Chondrocyte (in vitro differentiated cells): ENCODE results near the gene SYNGR4. TPM values are rescaled to one million over a fixed set of nuclear protein-coding genes. Genes with fewer than 3 reads are reported as not detected.
"Not testable (repeated sequence)": the region's sequence is repeated elsewhere in the genome, so short reads cannot be mapped to it uniquely, and the experiment has no call there.

Experiments
- DNase-seq: peaks from one replicate; pipeline ENCODE4 v3.0.0; 2021; ENCODE audit warnings: mixed read lengths, low spot score
- H3K27ac Mint-ChIP-seq: one replicate; pipeline ENCODE4 v1.8.0; 2021; ENCODE audit warnings: mild to moderate bottlenecking, moderate library complexity, mixed read lengths; ENCODE audit not compliant: unreplicated experiment
- H3K27me3 Mint-ChIP-seq: 2 replicates; pipeline ENCODE4 v1.8.0; 2021; ENCODE audit warnings: low read depth, mixed read lengths
- H3K36me3 Mint-ChIP-seq: 2 replicates; pipeline ENCODE4 v1.8.0; 2021; ENCODE audit warnings: low read depth, mixed read lengths
- H3K4me1 Mint-ChIP-seq: 2 replicates; pipeline ENCODE4 v1.8.0; 2021; ENCODE audit warnings: low read depth, mild to moderate bottlenecking, mixed read lengths
- H3K4me3 Mint-ChIP-seq: one replicate; pipeline ENCODE4 v1.8.0; 2021; ENCODE audit warnings: mild to moderate bottlenecking, moderate library complexity, mixed read lengths; ENCODE audit not compliant: unreplicated experiment
- H3K9me3 Mint-ChIP-seq: 2 replicates; pipeline ENCODE4 v1.8.0; 2021; ENCODE audit warnings: low read depth, mixed read lengths
- CTCF ChIP-seq: fragments of 200-600 bp; sonication (generic); IDR thresholded peaks from 2 replicates; pipeline ENCODE4 v1.5.0; 2021; ENCODE audit warnings: antibody characterized with exemption, mild to moderate bottlenecking, moderate library complexity
- total RNA-seq: library from RNA; stranded (reverse); gene quantifications from 3 replicates; pipeline ENCODE4 v1.2.1, GENCODE V29; 2021

Gene SYNGR4
- total RNA-seq, 1 donor from 2014 or later, result not detected

GRCh38 chr19:48367855-48368254 is 3.7 kb downstream of the SYNGR4 start:
- no peak for DNase-seq
- Mint-ChIP-seq H3K4me3 (no peak overlapping the region), H3K27me3 (no peaks in the 10 kb centered on the region), H3K9me3 (no peaks in the 10 kb centered on the region), H3K36me3 (no peaks in the 10 kb centered on the region), H3K27ac (no peak overlapping the region), H3K4me1 (peaks cover 9% of the 10 kb centered on the region)
- no peak for TF ChIP-seq CTCF

GRCh38 chr19:48368936-48369335 is 4.8 kb downstream of the SYNGR4 start:
- TF ChIP-seq CTCF, result no peak
- Mint-ChIP-seq H3K9me3 (no peaks in the 10 kb centered on the region), H3K27ac (no peak overlapping the region), H3K4me3 (no peak overlapping the region), H3K36me3 (no peaks in the 10 kb centered on the region), H3K27me3 (no peaks in the 10 kb centered on the region), H3K4me1 (peaks cover 10% of the 10 kb centered on the region)
- DNase-seq, result no peak

GRCh38 chr19:48370955-48371354 is 6.8 kb downstream of the SYNGR4 start:
- Mint-ChIP-seq H3K27ac (no peak overlapping the region), H3K4me3 (no peak overlapping the region), H3K27me3 (no peaks in the 10 kb centered on the region), H3K36me3 (no peaks in the 10 kb centered on the region), H3K4me1 (peaks cover 10% of the 10 kb centered on the region), H3K9me3 (no peaks in the 10 kb centered on the region)
- no peak for DNase-seq
- TF ChIP-seq CTCF, result no peak

- no peaks in the 10 kb centered on the region for H3K9me3 Mint-ChIP-seq
- H3K4me3 Mint-ChIP-seq, result no peak overlapping the region
- peaks cover 10% of the 10 kb centered on the region for H3K4me1 Mint-ChIP-seq
- no peak for TF ChIP-seq CTCF
- no peaks in the 10 kb centered on the region for H3K27me3 Mint-ChIP-seq
- no peak for DNase-seq
- H3K36me3 Mint-ChIP-seq, result no peaks in the 10 kb centered on the region
- H3K27ac Mint-ChIP-seq, result no peak overlapping the region
Measured at GRCh38 chr19:48371367-48371766, 7.2 kb downstream of the SYNGR4 start.

GRCh38 chr19:48371771-48372170 is 7.6 kb downstream of the SYNGR4 start:
- H3K27ac Mint-ChIP-seq, H3K4me1 Mint-ChIP-seq: not testable (repeated sequence)

GRCh38 chr19:48372904-48373303 is 8.7 kb downstream of the SYNGR4 start:
- H3K4me1 Mint-ChIP-seq, result peaks cover 10% of the 10 kb centered on the region
- no peak for TF ChIP-seq CTCF
- no peaks in the 10 kb centered on the region for H3K27me3 Mint-ChIP-seq
- no peak overlapping the region for H3K4me3 Mint-ChIP-seq
- no peaks in the 10 kb centered on the region for H3K36me3 Mint-ChIP-seq
- no peaks in the 10 kb centered on the region for H3K9me3 Mint-ChIP-seq
- no peak for DNase-seq
- H3K27ac Mint-ChIP-seq, result no peak overlapping the region

More at GRCh38 chr19:48371771-48372170, 7.6 kb downstream of the SYNGR4 start:
- not testable (repeated sequence) for DNase-seq, H3K36me3 Mint-ChIP-seq, H3K27me3 Mint-ChIP-seq, H3K4me3 Mint-ChIP-seq, H3K9me3 Mint-ChIP-seq
